Stimulated activated CD8-positive, alpha-beta memory T cell treated with anti-CD3 and anti-CD28 coated beads, Interleukin-12 subunit alpha, Interleukin-12 subunit beta, amount 100 ng/mL, for 4 hours (primary cell): ENCODE results near the gene RASAL3.
"Not testable (repeated sequence)": the region's sequence is repeated elsewhere in the genome, so short reads cannot be mapped to it uniquely, and the experiment has no call there.

Experiments used
- DNase-seq: peaks from one replicate; pipeline ENCODE4 v3.0.0-alpha.2; 2020; ENCODE audit warnings: low read depth

The RASAL3 gene

DNA sequence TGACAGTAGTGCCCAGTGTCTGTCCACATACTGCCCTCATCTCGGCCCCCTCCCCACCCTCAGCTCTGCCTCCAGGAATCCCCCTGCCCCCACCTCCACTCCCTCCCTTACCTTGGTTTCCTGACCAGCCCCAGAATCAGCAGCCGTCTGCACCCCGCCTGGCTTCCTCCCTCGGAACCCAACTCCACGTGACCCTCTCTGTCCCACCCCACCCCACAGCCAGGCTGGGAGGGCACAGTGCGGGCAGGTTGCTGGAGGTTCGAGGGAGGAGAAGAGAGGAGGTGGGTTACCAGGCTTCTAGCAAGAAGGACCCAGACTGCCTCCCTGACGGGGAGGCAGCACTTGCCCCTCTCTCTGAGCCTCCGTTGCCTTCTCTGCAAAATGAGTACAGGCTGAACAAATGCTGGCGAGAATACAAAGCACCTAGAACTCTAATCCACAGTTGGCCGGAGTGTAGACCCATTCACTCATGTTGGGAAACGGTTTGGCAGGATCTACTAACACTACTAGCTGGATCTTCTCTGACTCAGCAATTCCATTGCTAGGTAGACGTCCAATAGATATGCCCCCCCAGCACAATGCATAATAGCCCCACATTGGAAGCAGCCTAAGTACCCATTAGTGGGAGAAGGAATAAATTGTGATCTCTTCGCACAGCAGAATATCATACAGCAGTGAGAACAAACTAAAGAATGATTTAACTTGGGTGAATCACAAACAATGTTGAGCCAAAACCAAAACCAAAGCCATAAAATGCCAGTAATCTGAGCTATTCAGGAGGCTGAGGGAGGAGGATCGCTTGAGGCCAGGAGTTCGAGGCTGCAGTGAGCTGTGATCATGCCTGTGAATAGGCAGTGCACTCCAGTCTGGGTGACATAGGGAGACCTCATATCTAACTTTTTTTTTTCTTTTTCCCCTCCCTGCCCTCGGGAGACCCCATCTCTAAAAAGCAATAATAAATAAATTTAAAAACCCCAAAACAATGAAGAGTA, at the start of gene RASAL3:
Gene RASAL3, minus strand, starts transcription at position 151 of the 992 bp plus-strand sequence. CDS start 186 bp downstream, outside the sequence.
- DNase-seq: peak; percentile 51

DNA sequence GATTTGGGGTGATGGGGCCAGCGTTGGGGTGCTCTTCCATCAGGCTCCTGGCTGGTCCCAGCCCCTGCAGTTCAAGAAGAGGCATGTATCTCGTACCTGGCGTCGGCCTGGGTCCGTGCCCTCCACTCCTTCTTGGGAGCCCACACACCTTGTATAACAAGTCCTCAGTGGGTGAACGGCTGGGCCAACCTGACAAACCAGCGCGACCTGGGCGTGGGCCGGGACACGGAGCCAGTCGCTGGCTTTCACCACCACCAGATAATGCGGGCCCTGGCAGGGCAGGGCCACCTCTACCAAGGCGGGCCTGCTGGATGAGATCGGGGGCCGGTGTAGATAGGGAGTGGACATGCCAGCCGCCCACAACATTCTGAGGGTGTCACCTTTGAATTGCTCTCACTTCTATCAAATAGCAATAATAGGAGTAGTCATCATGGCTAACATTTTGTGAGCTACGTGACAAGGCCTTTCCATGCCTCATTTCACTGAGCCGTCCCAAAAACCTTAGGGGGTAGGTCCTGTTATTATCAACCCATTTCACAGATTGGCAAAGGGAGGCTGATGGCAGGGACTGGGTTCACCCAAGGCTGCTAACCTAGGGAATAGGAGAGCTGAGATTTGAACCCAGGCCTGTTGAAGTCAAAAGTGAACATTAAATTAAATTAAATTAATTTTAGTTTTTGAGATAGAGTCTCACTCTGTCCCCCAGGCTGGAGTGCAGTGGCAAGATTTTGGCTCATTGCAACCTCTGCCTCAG, 47.5 kb upstream of the RASAL3 start:
- no peak for DNase-seq

DNA sequence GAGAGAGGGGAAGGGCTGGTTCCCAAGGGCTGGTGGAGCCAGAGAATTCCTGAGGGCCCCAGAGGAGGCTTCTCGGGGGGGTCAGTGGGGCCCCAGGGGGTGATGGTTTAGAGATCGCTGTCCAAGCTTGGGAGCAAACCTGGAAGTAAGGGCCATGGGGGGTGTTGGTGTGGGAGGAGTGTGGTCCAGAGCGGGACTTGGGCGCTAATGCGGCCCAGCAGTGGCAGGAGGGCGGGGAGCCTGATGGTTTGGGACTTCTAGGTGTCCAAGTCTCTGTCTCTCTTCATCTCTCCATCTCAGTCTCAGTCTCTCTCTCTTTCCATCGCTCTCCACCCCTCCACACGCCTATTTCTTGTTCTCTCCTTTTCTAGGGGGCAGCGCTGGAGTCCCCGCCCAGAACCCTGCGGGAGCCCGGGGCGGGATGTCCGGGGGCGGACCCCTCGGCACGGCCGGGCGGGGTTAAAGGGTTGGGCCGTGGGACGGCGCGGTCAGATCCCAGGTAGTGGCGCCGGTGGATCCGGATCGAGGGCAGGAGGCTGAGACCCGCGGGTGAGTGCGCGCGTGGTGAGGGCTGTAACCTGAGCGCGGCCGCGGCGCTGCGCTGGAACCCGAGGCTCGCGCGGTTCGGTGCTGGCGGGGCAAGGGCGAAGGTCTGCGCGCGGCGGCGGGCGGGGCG, 43.8 kb upstream of the RASAL3 start, which contains the start of gene CYP4F22:
Gene CYP4F22, plus strand, starts transcription at position 491 of the 676 bp plus-strand sequence. CDS start 16,812 bp downstream, outside the sequence.
- DNase-seq: no peak

DNA sequence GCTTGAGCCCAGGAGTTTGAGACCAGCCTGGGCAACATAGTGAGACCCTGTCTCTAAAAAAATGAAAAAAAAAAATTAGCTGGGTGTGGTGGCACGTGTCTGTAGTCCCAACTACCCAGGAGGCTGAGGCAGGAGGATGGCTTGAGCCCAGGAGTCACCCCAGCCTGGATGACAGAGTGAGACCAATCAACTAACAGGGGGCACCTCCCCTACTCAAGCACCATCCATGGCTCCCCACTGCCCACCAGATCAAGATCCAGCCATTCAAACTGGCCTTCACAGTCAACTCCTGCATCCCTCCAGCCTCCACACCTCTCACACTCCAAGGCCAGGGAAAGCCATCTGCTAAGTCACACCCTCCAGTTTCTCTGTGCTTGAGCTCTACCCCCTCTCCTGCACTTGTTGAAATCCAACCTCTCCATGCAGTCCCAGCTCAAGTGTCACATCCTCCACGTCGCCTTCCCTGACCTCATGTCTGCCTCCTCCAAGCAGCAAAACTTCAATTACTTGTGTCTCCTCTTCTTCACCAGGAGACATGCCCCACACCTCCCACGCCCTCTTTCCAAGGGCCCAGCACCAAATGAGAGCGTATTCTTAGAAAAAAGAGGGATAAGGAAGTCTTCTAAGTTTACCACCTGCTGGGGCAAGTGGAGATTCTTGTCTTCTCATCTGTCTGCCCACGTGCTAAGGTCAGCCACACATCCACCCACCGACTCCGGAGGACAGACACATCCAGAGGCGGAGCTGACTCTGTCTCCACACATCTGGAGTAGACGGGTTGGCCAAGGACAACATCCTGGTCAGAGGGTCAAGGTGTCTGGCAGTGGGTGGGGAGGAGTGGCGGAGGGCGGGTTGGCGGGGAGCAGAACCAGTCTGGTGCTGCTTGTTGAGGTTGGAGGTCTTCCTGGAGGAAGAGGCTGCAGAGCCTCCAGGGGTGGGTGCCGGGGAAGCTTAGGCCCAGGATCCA, 43.0 kb upstream of the RASAL3 start:
- no peak for DNase-seq

DNA sequence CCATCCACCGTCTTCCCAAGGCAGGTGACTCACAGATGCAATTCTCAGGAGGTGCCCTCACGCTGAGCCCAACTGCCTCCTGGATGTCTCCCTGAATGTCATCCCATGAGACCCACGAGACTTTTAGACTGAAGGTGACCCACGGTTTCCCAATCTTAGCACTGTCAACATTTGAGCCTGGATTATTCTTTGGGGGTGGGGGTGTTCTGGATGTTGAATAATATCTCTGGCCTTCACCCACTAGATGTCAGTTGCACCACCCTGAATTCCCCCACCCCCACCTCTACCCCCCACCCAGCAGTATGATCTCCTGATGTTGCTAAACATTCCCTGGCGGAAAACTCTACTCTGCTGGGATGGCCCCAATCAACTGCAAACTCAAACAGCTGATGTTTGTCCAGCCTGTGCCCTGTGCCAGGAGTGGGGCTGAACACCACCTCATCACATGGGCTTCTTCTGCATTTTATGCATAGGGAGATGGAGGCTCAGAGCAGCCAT, 41.8 kb upstream of the RASAL3 start:
- no peak for DNase-seq

DNA sequence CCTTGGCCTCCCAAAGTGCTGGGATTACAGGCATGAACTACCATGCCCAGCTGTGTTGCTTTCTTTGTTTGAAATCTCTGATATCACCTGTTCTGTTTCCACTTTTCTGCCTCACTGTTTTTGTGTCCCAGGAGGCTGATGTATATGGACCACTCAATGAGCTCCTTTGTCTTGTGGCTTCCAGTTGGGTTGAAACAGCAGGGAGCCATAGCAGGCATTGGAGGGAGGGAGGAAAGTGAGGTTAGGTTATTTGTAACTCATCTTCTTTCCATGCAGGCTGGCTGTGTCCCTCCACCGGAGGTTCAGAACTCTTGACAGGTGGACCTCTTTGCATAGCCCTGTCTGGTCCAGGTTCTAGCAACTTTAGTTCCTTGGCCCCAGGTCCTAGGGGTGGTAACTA, 37.9 kb upstream of the RASAL3 start:
- DNase-seq: no peak

DNA sequence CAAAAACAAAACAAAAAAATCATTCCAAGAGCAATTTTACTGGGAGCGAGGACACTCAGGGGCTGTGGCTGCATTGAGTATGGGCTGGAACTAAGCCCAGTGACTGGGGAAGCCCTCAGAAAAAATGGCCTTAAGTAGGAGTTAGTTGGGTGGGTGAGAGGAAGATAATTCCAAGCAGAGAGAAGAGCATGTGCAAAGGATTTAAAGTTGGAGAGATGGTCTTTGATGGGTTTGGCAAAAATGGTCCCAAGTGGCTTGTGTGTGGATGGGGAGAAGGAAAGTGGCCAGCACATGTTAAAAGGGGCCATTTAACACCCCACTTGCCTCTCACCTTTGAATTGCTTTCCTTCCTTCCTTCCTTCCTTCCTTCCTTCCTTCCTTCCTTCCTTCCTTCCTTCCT, 37.3 kb upstream of the RASAL3 start:
- no peak for DNase-seq

DNA sequence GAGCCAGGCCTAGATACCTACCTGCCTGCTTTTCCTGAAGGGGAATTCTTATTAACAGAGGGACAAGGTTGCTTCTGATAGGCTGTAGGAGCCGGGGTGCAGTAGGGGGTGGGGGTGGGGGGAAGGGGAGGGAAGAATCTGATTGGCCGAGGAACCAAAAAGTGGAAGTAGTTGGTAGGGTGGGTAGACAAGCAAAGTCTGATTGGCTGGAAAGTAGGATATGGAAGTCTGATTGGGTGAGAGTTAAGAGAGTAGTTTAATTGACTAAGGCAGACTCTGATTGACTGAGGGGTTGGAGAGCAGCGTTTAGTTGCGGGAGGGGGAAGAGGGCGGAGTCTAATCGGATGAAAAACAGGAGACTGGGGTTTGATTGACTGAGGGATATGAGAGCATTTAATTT, 34.6 kb upstream of the RASAL3 start:
- no peak for DNase-seq

DNA sequence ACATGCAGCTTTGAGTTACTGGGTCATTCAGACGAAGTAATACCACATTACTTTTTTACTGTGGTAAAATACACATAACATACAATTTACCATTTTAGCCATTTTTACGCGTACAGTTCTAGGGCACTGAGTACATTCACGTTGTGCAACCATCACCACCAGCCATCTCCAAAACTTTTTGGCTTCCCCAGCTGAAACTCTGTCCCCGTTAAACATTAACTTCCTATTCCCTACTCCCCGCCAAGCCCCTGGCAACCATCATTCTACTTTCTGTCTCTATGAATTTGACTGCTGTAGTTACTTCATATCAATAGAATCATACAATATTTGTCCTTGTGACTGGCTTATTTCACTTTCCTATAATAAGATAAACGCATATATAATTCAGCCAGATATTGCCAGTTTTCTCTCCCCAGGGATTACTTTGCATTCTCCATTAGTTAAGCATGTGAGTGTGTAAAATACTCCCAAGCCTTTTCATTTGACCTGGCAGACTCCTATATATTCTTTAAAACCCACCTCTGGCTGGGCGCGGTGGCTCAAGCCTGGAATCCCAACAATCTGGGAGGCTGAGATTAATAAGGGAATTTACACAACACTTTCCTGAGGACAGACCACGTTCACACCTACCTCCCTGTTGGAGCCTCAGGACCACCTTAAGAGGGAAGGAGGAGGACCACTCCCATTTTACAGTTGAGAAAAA, 34.0 kb upstream of the RASAL3 start:
- no peak for DNase-seq

DNA sequence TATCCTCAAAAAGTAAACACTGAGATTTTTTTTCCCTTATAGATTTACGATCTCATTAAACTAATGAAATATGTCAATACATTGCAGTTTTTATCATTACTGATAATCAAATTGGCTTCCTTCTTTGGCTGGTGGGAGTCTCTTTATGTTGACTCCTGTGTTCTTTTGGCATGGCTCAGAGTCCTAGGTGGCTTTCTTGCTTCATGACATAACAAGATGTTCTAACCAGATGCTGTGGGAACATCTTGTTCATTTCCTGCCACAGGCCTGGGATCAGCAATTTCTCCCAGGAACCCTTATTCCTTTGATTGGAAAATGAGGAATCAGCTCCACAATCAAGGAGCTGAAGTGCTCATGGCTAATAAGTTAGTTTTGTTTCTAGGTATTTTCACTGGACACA, 30.8 kb upstream of the RASAL3 start:
- DNase-seq: no peak

DNA sequence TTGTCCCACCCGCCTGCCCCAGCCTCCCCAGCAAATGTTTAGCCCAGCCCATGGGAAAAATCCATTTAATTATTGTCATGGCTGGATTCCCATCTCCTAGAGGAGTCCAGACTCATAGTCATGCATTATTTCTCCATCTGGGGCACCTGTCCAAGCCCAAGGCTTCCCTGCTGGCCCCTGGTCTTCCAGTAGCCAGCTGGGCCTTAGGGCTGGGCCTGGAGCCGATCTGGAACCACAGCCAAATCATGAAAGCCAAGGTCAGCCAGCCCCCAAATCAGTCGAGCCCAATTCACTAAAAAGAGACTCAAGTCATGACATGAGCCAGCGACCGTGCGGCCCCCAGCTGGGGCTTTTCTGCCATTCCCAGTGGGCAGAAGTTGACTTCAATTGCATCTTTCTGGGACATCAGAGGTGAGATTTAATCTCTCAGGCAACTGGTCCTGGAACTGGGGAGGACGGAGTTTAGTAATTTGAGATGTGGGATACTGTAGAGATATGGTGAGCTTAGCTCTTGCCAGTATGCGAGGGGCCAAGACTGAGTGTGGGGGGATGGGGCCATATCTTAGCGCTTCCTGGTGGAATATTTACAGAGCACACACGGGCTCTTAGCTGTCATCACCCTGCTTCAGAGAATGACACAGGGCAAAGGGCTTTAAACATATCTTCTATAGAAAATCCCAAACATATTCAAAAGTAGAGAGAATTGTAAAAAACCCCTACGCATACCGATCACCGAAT, 24.3 kb upstream of the RASAL3 start:
- no peak for DNase-seq

DNA sequence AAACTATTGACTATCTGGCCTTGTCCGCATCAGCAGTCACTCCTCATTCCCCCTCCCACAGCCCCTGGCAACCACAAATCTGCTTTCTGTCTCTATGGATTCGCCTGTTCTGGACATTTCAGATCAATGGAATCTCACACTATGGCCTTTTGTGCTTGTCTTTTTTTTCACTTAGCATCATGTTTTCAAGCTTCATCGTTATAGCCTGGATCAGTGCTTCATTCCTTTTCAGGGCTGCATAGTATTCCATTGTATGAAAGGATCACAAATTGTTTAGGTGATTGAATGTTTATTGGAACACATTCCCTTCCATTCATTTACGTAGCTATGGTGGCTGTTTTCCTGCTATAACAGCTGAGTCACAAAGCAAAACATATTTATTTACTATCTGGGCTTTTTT, 22.7 kb upstream of the RASAL3 start:
- no peak for DNase-seq

DNA sequence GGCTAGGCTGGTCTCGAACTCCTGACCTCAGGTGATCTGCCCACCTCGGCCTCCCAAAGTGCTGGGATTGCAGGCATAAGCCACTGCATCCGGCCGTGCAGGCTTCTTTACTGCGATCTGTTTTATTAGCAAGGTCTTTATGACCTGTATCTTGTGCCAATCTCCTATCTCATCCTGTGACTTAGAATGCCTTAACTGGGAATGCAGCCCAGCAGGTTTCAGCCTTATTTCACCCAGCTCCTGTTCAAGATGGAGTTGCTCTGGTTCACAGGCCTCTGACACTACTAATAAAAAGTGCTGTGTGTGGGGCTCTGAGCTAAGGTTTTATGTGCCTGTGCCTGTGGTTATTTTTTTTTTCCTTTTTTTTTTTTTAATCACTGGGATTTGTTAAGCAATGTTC, 21.4 kb upstream of the RASAL3 start:
- not testable (repeated sequence) for DNase-seq

DNA sequence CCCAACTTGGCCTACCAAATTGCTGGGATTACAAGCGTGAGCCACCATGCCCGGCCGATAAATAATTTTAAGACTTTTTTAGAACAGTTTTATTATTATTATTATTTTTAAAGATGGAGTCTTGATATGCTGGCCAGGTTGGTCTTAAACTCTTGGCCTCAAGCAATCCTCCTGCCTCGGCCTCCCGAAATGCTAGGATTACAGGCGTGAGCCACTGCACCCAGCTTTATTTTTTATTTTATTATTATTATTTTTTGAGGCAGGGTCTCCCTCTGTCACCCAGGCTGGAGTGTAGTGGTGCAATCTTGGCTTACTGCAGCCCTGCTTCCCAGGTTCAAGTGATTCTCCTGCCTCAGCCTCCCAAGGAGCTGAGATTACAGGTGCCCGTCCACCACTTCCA, 16.7 kb upstream of the RASAL3 start:
- DNase-seq: not testable (repeated sequence)

DNA sequence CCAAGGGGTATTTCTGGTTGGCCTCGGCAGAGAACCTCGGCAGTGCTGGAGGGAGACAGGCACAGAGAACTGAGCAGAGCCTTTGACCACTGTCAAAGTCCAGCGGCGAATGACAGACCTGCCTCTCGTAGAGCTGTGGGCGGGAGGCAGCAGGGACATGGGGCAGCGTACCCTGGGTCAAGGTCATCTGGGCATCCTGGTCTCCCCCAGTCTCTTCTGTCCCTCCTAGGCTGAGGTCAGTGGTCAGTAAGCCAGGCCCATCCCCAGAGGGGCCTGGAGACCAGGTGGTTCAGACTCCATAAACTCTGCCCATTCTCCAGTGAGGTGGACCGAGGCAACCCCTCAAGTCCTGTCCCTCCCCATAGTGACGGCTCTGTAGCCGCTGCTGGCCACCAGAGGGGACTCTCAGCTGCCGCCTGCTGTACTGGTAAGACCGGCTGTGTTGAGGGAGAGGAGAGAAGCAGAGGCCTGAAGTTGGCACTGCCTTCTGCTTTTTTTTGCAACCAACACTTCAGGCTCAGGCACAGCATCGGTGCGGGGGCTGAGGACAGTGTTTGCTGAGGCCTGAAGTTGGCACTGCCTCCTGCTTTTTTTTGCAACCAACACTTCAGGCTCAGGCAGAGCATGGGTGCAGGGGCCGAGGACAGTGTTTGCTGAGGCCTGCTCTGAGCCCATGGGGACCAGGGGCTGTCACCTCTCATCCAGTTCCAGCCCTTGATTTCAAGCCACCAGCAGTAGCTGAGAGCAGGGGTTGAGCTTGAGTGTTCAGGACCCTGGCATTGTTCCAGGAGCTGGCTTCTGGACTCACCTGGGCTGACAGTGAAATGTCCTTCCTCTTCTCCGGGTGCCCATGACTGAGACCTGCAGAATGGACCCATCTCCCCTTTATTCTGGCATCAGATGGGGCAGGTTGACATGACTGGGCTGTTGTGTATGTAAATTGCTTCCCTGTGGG, 15.3 kb upstream of the RASAL3 start, which contains the start of gene PGLYRP2:
Gene PGLYRP2, minus strand, starts transcription at position 111 of the 955 bp plus-strand sequence. CDS start 130 bp downstream, outside the sequence.
- DNase-seq: no peak

DNA sequence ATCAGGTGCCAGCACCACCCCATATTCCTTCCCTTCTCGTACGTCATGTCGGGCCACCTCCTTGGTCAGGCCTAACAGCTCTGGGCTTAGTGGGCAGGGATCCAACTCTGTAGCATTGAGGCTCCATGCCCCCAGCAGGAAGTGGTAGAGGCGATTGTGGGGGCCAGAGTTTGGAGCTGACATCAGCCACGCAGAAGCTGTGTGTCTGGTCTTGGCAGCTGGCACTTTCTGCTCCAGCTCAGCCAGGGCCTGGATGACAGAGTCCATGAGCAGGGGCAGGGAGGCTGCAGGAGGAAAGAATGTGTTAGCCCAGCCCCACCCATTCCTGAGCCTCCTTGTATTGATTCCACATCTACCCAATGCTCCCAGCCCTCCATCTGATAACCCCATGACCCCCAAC, 12.0 kb upstream of the RASAL3 start:
- no peak for DNase-seq

DNA sequence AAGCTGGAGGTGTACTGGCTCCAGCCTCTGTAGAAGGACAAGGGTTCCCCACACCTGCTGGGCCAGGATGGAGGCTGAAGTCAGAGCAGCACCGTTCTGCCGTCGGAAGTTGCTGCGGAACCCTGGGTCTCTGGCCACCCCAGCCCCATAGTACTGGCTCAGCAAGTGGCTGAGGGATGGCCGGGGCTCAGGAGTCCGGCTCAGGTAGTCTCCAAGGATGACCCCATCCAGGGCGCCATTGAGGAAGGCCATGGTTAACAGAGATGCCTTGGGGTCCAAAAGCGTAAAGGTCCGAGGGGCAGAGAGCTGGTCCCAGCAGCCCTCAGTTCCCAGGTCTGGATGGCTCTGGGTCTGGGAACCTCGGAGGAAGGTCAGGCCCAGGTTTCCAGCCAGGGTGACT, 11.3 kb upstream of the RASAL3 start:
- no peak for DNase-seq

DNA sequence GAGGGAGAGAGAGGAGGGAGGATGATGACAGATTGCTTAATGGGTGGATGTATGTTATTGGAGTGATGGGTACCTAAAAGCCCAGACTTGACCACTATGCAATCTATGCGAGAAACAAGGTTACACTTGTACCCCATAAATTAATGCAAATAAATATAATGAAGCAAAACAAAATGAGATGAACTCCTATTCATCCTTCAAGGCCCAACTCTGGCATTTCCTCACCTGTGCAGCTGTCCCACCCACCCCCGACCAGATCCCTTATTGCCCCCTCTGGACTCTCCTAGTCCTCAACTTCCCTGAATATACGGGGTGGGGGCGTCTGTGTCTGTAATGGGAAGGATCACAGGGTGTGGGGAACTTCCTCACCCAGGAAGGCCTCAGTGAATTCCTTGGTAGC, 10.8 kb upstream of the RASAL3 start:
- DNase-seq: no peak
